Measurements from ENCODE around the gene ZNF410.

- TF ChIP-seq, protein P1, sequence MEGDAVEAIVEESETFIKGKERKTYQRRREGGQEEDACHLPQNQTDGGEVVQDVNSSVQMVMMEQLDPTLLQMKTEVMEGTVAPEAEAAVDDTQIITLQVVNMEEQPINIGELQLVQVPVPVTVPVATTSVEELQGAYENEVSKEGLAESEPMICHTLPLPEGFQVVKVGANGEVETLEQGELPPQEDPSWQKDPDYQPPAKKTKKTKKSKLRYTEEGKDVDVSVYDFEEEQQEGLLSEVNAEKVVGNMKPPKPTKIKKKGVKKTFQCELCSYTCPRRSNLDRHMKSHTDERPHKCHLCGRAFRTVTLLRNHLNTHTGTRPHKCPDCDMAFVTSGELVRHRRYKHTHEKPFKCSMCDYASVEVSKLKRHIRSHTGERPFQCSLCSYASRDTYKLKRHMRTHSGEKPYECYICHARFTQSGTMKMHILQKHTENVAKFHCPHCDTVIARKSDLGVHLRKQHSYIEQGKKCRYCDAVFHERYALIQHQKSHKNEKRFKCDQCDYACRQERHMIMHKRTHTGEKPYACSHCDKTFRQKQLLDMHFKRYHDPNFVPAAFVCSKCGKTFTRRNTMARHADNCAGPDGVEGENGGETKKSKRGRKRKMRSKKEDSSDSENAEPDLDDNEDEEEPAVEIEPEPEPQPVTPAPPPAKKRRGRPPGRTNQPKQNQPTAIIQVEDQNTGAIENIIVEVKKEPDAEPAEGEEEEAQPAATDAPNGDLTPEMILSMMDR (IDR thresholded peaks at IDR 0.05): no peak
- TF ChIP-seq ZNF121 (CRISPR knock-in tag; IDR thresholded peaks at IDR 0.05) (no peak), SMAD4 (CRISPR knock-in tag; IDR thresholded peaks at IDR 0.05) (no peak), FOXJ3 (CRISPR knock-in tag; IDR thresholded peaks at IDR 0.05; ENCODE audit: borderline replicate concordance) (no peak), NR1H2 (CRISPR knock-in tag; IDR thresholded peaks at IDR 0.05) (no peak)
Measured at GRCh38 chr14:73879027-73879426, 7.6 kb upstream of the ZNF410 start.

Data from WTC11 (cell line).